ENCODE measurements around the gene NRN1L. TPM values are rescaled to one million over a fixed set of nuclear protein-coding genes. Genes with fewer than 3 reads are reported as not detected.
A peak's percentile ranks its signal among the peaks of the same experiment; 100 is the strongest.
"Not testable (repeated sequence)": the region's sequence is repeated elsewhere in the genome, so short reads cannot be mapped to it uniquely, and the experiment has no call there.

NRN1L gene
- total RNA-seq, 1 donor from 2014 or later = 0.83 TPM

- DNase-seq (ENCODE audit: low read depth) = peak; percentile 74
Observed at GRCh38 chr16:67860589-67861398, 23.9 kb upstream of the NRN1L start.

GRCh38 chr16:67861877-67862276 lies 22.8 kb upstream of the NRN1L start:
- DNase-seq (ENCODE audit: low read depth) = no peak

- peak; percentile 92 for DNase-seq (ENCODE audit: low read depth)
Observed at GRCh38 chr16:67862623-67863583, 21.8 kb upstream of the NRN1L start.

- not testable (repeated sequence) for DNase-seq (ENCODE audit: low read depth)
Observed at GRCh38 chr16:67864044-67864443, 20.6 kb upstream of the NRN1L start.

- no peak for DNase-seq (ENCODE audit: low read depth)
Observed at GRCh38 chr16:67864594-67864993, 20.1 kb upstream of the NRN1L start.

- peak; percentile 52 for DNase-seq (ENCODE audit: low read depth)
Observed at GRCh38 chr16:67865318-67865717, 19.4 kb upstream of the NRN1L start.

- DNase-seq (ENCODE audit: low read depth) = no peak
Observed at GRCh38 chr16:67868290-67868689, 16.4 kb upstream of the NRN1L start.

GRCh38 chr16:67869653-67870052 lies 15.0 kb upstream of the NRN1L start:
- DNase-seq (ENCODE audit: low read depth) = no peak

GRCh38 chr16:67871256-67871655 lies 13.4 kb upstream of the NRN1L start:
- DNase-seq (ENCODE audit: low read depth) = no peak

- DNase-seq (ENCODE audit: low read depth) = no peak
Observed at GRCh38 chr16:67872131-67872630, 12.5 kb upstream of the NRN1L start.

GRCh38 chr16:67872631-67873434 lies 11.9 kb upstream of the NRN1L start, which contains the start of gene EDC4:
EDC4 (plus strand) TSS chr16:67873052; CDS start chr16:67873262, 210 bp downstream.
- DNase-seq (ENCODE audit: low read depth) = peak; percentile 86

GRCh38 chr16:67873435-67874370 lies 11.0 kb upstream of the NRN1L start:
- DNase-seq (ENCODE audit: low read depth) = no peak

GRCh38 chr16:67874372-67874771 lies 10.3 kb upstream of the NRN1L start:
- DNase-seq (ENCODE audit: low read depth) = peak; percentile 47

- no peak for DNase-seq (ENCODE audit: low read depth)
Observed at GRCh38 chr16:67877064-67877463, 7.6 kb upstream of the NRN1L start.

GRCh38 chr16:67878232-67878631 lies 6.5 kb upstream of the NRN1L start:
- DNase-seq (ENCODE audit: low read depth) = no peak

GRCh38 chr16:67878846-67879245 lies 5.8 kb upstream of the NRN1L start:
- DNase-seq (ENCODE audit: low read depth) = no peak

GRCh38 chr16:67879462-67879861 lies 5.2 kb upstream of the NRN1L start:
- DNase-seq (ENCODE audit: low read depth) = no peak

- DNase-seq (ENCODE audit: low read depth) = no peak
Observed at GRCh38 chr16:67879936-67880335, 4.7 kb upstream of the NRN1L start.

GRCh38 chr16:67880584-67880983 lies 4.1 kb upstream of the NRN1L start:
- peak; percentile 61 for DNase-seq (ENCODE audit: low read depth)

Data from myocyte (in vitro differentiated cells).